ENCODE data around the gene MYOG.

MYOG gene

GRCh38 chr1:203117611-203118575, 32.1 kb upstream of the MYOG start:
- DNase-seq, result peak; percentile 79 to 92 (median 90)

- DNase-seq, result no peak
These were observed 30.4 kb upstream of the MYOG start for GRCh38 chr1:203116091-203116820.

- no peak for DNase-seq
These were observed 28.4 kb upstream of the MYOG start for GRCh38 chr1:203114202-203114601.

GRCh38 chr1:203113308-203113707, 27.5 kb upstream of the MYOG start:
- DNase-seq, result no peak

- DNase-seq, result no peak
These were observed 26.7 kb upstream of the MYOG start for GRCh38 chr1:203112475-203112874.

- peak in 2 of 3 donors; percentile 37 to 54 for DNase-seq
These were observed 19.1 kb upstream of the MYOG start for GRCh38 chr1:203104789-203105390.

- no peak for DNase-seq
These were observed 18.1 kb upstream of the MYOG start for GRCh38 chr1:203103829-203104495.

GRCh38 chr1:203103216-203103615, 17.4 kb upstream of the MYOG start:
- DNase-seq, result no peak

- peak in 2 of 3 donors; percentile 30 to 42 for DNase-seq
These were observed 16.2 kb upstream of the MYOG start for GRCh38 chr1:203101813-203102634.

- peak; percentile 36 to 58 (median 53) for DNase-seq
These were observed 14.7 kb upstream of the MYOG start for GRCh38 chr1:203100516-203100869.

- DNase-seq, result no peak
These were observed 14.1 kb upstream of the MYOG start for GRCh38 chr1:203099805-203100515.

- DNase-seq, result no peak
These were observed 13.2 kb upstream of the MYOG start for GRCh38 chr1:203098914-203099520.

- no peak for DNase-seq
These were observed 12.6 kb upstream of the MYOG start for GRCh38 chr1:203098445-203098844.

GRCh38 chr1:203097001-203097400, 11.2 kb upstream of the MYOG start:
- no peak for DNase-seq

- DNase-seq, result no peak
These were observed 10.8 kb upstream of the MYOG start for GRCh38 chr1:203096566-203096965.

- no peak for DNase-seq
These were observed 9.4 kb upstream of the MYOG start for GRCh38 chr1:203095061-203095690.

GRCh38 chr1:203093754-203094410, 8.1 kb upstream of the MYOG start:
- no peak for DNase-seq

- DNase-seq, result no peak
These were observed 6.0 kb upstream of the MYOG start for GRCh38 chr1:203091761-203092330.

GRCh38 chr1:203091199-203091477, 5.3 kb upstream of the MYOG start:
- no peak for DNase-seq
